ENCODE measurements around the gene ASAP2.

DNA sequence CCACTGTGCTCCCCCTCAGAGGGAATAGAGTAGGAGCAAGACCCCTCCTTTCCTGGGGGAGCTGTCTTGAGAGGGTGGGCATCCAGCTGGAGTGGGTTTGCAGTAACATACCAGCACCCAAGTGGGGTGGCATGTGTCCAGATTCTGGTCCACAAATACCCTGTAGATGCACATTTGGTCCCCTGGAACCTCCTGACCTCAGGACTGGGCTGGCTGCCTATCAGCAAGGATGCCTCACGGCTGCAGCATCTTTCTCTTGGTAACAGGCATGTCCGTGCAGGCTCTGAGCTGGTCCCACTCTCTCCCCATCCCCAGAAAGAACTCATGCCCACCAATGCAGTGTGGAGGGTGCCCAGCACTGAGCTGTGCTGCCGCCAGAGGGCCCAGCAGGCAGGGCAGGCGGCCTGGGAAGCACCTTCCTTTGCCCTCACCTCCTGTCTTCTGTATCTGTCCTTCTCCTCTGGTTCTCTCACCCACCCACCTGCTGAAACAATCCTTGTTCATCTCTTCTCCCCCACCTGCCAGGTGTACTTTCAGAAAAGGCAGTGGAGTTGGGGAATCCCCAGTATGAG, 169.3 kb downstream of the ASAP2 start:
- TF ChIP-seq CTCF (IDR thresholded peaks at IDR 0.05; ENCODE audit: insufficient read depth, low read length): no peak
- no peak for TF ChIP-seq GABPA (IDR thresholded peaks at IDR 0.05; ENCODE audit: low read depth)
- no peak for TF ChIP-seq REST (IDR thresholded peaks at IDR 0.05; ENCODE audit: insufficient replicate concordance, low read depth)
- no peak for TF ChIP-seq SPI1 (IDR thresholded peaks at IDR 0.05; ENCODE audit: borderline replicate concordance, low read depth)
